Stimulated activated memory B cell treated with anti-CD40 and anti-IgM and Interleukin-4, amounts not matched to agents 10 μg/mL and 1 μg/mL and 100 μg/mL, for 72 hours (primary cell): ENCODE measurements around the gene PLEKHA4.
"Not testable (repeated sequence)": the region's sequence is repeated elsewhere in the genome, so short reads cannot be mapped to it uniquely, and the experiment has no call there.

Experiments
- ATAC-seq: fragments of 150-1000 bp; cut with Tn5 transposase; 2 replicates; pipeline ENCODE4 v1.10.0; 2021
- H3K27ac Mint-ChIP-seq: one replicate; pipeline ENCODE4 v1.8.0; 2022; ENCODE audit warnings: mild to moderate bottlenecking, mixed read lengths
- H3K27me3 Mint-ChIP-seq: one replicate; pipeline ENCODE4 v1.8.0; 2022; ENCODE audit warnings: mixed read lengths
- H3K36me3 Mint-ChIP-seq: one replicate; pipeline ENCODE4 v1.8.0; 2022; ENCODE audit warnings: mixed read lengths
- H3K4me1 Mint-ChIP-seq: one replicate; pipeline ENCODE4 v1.8.0; 2022; ENCODE audit warnings: mixed read lengths
- H3K4me3 Mint-ChIP-seq: one replicate; pipeline ENCODE4 v1.8.0; 2022; ENCODE audit warnings: mild to moderate bottlenecking, moderate library complexity, mixed read lengths
- H3K9me3 Mint-ChIP-seq: one replicate; pipeline ENCODE4 v1.8.0; 2022; ENCODE audit warnings: mixed read lengths

The PLEKHA4 gene

DNA sequence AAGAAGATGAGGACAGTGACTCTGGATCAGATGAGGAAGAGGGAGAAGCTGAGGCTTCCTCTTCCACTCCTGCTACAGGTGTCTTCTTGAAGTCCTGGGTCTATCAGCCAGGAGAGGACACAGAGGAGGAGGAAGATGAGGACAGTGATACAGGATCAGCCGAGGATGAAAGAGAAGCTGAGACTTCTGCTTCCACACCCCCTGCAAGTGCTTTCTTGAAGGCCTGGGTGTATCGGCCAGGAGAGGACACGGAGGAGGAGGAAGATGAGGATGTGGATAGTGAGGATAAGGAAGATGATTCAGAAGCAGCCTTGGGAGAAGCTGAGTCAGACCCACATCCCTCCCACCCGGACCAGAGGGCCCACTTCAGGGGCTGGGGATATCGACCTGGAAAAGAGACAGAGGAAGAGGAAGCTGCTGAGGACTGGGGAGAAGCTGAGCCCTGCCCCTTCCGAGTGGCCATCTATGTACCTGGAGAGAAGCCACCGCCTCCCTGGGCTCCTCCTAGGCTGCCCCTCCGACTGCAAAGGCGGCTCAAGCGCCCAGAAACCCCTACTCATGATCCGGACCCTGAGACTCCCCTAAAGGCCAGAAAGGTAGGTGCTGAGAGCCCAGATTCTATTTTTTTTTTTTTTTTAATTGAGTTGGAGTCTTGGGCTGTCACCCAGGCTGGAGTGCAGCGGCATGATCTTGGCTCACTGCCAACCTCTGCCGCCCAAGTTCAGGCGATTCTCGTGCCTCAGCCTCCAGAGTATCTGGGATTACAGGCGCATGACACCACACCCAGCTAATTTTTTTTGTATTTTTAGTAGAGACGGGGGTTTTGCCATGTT lies 6.1 kb upstream of the PLEKHA4 start:
- Mint-ChIP-seq H3K4me3 (peak overlapping the region; percentile 99), H3K27ac (peak overlapping the region; percentile 100), H3K36me3 (peaks cover 55% of the 10 kb centered on the region), H3K27me3 (no peaks in the 10 kb centered on the region), H3K9me3 (no peaks in the 10 kb centered on the region), H3K4me1 (peaks cover 39% of the 10 kb centered on the region)
- ATAC-seq, result no peak

DNA sequence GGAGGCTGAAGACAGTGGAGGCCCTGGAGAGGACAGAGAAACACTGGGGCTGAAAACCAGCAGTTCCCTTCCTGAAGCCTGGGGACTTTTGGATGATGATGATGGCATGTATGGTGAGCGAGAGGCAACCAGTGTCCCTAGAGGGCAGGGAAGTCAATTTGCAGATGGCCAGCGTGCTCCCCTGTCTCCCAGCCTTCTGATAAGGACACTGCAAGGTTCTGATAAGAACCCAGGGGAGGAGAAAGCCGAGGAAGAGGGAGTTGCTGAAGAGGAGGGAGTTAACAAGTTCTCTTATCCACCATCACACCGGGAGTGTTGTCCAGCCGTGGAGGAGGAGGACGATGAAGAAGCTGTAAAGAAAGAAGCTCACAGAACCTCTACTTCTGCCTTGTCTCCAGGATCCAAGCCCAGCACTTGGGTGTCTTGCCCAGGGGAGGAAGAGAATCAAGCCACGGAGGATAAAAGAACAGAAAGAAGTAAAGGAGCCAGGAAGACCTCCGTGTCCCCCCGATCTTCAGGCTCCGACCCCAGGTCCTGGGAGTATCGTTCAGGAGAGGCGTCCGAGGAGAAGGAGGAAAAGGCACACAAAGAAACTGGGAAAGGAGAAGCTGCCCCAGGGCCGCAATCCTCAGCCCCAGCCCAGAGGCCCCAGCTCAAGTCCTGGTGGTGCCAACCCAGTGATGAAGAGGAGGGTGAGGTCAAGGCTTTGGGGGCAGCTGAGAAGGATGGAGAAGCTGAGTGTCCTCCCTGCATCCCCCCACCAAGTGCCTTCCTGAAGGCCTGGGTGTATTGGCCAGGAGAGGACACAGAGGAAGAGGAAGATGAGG lies 5.3 kb upstream of the PLEKHA4 start:
- ATAC-seq, result no peak
- Mint-ChIP-seq H3K4me3 (peak overlapping the region; percentile 99), H3K27me3 (no peaks in the 10 kb centered on the region), H3K4me1 (peaks cover 41% of the 10 kb centered on the region), H3K27ac (peak overlapping the region; percentile 100), H3K9me3 (no peaks in the 10 kb centered on the region), H3K36me3 (peaks cover 54% of the 10 kb centered on the region)

DNA sequence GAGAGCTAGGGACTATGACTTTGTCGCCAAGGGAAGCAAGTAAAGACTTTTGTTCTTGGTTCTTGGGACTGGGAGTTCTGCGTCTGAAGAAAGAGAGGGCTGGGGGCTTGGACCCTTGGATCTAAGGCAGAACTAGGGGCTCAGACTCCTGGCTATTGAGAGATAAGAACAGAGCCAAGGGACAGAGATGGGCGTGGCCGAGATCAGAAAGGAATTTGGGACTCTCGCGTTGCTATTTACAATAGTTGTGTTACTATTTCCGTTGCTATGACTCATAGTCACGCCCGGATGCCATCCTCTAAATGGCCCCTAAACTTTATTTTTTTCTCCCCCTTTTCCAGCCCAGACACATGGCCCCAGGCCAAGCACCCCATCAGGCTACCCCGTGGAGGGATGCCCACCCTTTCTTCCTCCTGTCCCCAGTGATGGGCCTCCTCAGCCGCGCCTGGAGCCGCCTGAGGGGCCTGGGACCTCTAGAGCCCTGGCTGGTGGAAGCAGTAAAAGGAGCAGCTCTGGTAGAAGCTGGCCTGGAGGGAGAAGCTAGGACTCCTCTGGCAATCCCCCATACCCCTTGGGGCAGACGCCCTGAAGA lies 4.6 kb upstream of the PLEKHA4 start:
- ATAC-seq, result peak; percentile 69
- peak overlapping the region; percentile 99 for H3K4me3 Mint-ChIP-seq
- peak overlapping the region; percentile 100 for H3K27ac Mint-ChIP-seq
- no peaks in the 10 kb centered on the region for H3K9me3 Mint-ChIP-seq
- H3K36me3 Mint-ChIP-seq, result peaks cover 47% of the 10 kb centered on the region
- peaks cover 43% of the 10 kb centered on the region for H3K4me1 Mint-ChIP-seq
- H3K27me3 Mint-ChIP-seq, result peaks cover 6% of the 10 kb centered on the region

DNA sequence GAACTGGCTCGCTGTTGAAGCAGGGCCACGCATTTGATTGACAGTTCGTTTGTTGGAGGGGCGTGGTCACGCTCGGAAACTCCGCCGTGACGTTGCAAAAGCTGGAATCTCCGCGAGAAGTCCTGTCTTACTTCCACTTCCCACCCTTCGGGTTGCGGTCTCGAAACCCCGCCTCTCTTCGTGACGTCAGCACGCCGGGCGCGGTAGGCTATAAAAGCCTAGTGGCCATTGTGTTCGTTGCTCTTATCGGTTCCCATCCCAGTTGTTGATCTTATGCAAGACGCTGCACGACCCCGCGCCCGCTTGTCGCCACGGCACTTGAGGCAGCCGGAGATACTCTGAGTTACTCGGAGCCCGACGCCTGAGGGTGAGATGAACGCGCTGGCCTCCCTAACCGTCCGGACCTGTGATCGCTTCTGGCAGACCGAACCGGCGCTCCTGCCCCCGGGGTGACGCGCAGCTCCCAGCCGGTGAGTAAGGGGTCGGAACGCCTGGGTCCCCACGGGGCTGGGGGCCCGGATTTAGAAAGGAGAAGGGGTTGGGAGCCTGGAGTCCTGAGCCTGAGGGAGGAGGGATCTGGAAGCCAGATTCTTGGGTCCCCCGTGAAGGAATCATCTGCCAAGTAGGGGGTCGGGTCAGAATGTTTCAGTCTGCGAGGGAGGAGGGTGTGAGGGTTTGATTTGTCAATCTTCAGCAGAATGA lies 3.9 kb upstream of the PLEKHA4 start, which contains the start of gene PPP1R15A:
Gene PPP1R15A, plus strand, starts transcription at position 240 of the 702 bp plus-strand sequence. CDS start 813 bp downstream, outside the sequence.
- peak within 1 kb of the TSS; percentile 100 for H3K27ac Mint-ChIP-seq
- peak; percentile 72 for ATAC-seq
- peaks cover 13% of the 10 kb centered on the region for H3K27me3 Mint-ChIP-seq
- peak within 1 kb of the TSS; percentile 99 for H3K4me3 Mint-ChIP-seq
- peaks cover 43% of the 10 kb centered on the region for H3K36me3 Mint-ChIP-seq
- no peaks in the 10 kb centered on the region for H3K9me3 Mint-ChIP-seq
- peaks cover 38% of the 10 kb centered on the region for H3K4me1 Mint-ChIP-seq

DNA sequence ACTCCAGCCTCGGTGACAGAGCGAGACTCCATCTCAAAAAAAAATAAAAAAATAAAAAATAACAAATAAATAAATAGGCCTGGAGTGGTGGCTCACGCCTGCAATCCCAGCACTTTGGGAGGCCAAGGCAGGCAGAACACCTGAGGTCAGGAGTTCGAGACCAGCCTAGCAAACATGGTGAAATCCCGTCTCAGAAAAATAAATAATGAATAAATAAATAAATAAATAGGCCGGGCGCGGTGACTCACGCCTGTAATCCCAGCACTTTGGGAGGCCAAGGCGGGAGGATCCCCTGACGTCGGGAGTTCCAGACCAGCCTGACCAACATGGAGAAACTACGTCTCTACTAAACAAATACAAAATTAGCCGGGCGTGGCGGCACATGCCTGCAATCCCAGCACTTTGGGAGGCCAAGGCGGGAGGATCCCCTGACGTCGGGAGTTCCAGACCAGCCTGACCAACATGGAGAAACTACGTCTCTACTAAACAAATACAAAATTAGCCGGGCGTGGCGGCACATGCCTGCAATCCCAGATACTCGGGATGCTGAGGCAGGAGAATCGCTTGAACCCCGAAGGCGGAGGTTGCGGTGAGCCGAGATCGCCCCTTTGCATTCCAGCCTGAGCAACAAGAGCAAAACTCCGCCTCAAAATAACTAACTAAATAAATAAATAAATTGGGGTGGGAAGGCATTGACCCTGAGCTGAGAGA lies 3.2 kb upstream of the PLEKHA4 start:
- peaks cover 20% of the 10 kb centered on the region for H3K27me3 Mint-ChIP-seq
- peaks cover 40% of the 10 kb centered on the region for H3K4me1 Mint-ChIP-seq
- peak overlapping the region; percentile 99 for H3K4me3 Mint-ChIP-seq
- H3K36me3 Mint-ChIP-seq, result peaks cover 43% of the 10 kb centered on the region
- not testable (repeated sequence) for ATAC-seq, H3K9me3 Mint-ChIP-seq
- peak overlapping the region; percentile 100 for H3K27ac Mint-ChIP-seq

DNA sequence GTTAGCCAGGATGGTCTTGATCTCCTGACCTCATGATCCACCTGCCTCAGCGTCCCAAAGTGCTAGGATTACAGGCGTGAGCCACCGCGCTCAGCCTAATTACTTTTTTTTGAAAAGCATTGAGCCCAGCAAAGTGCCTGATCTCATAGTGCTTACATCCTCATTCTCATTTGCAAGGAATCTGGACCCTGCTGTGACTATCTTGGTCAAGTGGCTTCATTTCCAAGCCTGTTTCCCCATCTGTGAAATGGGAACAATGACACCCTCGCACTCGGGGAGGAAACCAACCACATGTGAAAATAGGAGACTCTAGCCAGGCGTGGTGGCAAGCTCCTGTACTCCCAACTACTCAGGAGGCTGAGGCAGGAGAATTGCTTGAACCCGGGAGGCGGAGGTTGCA lies 1.6 kb upstream of the PLEKHA4 start:
- no peak overlapping the region for H3K27ac Mint-ChIP-seq
- H3K27me3 Mint-ChIP-seq, result peaks cover 33% of the 10 kb centered on the region
- no peak for ATAC-seq
- H3K4me3 Mint-ChIP-seq, result no peak overlapping the region
- H3K9me3 Mint-ChIP-seq, result no peaks in the 10 kb centered on the region
- H3K36me3 Mint-ChIP-seq, result peaks cover 28% of the 10 kb centered on the region
- H3K4me1 Mint-ChIP-seq, result peaks cover 36% of the 10 kb centered on the region

DNA sequence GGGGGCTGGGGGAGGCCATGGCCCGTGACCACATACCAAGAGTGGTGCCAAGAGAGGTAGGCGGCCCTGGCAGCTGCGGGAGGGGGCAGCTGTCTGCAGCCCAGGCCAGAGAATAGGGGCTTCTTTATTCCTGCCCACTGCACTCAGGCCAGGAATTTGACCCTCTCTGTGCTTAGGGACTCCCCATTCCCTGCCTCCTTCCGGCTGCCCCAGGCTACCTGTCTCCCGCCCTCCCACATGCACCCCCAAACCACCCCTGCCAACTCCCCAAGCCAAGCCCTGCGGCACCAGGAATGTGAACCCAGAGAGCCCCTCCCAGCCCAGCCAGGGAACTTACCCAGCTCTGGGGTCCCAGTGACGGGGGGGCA lies 687 bp downstream of the PLEKHA4 start:
- H3K9me3 Mint-ChIP-seq, result no peaks in the 10 kb centered on the region
- H3K27me3 Mint-ChIP-seq, result peaks cover 34% of the 10 kb centered on the region
- H3K4me1 Mint-ChIP-seq, result peaks cover 20% of the 10 kb centered on the region
- peak overlapping the region; percentile 7 for H3K27ac Mint-ChIP-seq
- H3K36me3 Mint-ChIP-seq, result peaks cover 6% of the 10 kb centered on the region
- H3K4me3 Mint-ChIP-seq, result no peak overlapping the region
- ATAC-seq, result no peak

DNA sequence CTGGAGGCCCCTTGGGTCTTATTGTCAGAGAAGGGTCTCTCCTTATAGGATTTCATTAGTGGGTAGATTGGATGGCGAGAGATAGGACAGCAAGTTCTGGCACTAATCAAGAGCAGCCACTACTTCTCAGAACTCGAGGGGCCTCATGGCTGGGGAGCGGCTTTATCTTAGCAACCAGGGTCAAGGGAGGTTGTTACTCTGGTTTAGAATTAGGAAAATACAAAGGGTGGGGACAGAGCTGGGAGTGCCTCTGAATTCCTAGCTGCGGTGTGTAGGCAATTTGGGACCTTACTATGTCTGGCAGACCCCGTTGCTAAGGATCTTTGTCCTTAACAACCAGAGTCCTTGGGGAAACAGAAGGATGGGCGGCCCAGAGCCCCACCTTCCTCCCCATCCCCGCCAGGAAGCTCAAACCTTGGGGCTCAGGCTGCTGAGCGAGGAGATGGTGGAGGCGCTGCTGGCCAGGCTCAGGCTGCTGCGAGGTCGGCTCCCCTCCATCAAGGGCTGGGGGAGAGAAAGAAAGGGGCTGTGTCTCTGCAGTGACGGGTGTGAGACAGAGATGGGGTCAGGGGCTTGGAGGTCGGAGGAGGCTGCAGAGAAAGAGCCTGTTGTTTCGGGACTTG lies 1.2 kb downstream of the PLEKHA4 start:
- Mint-ChIP-seq H3K36me3 (peaks cover 1% of the 10 kb centered on the region), H3K27me3 (peaks cover 34% of the 10 kb centered on the region), H3K4me1 (peaks cover 20% of the 10 kb centered on the region), H3K9me3 (no peaks in the 10 kb centered on the region), H3K27ac (no peak overlapping the region), H3K4me3 (no peak overlapping the region)
- ATAC-seq, result no peak

DNA sequence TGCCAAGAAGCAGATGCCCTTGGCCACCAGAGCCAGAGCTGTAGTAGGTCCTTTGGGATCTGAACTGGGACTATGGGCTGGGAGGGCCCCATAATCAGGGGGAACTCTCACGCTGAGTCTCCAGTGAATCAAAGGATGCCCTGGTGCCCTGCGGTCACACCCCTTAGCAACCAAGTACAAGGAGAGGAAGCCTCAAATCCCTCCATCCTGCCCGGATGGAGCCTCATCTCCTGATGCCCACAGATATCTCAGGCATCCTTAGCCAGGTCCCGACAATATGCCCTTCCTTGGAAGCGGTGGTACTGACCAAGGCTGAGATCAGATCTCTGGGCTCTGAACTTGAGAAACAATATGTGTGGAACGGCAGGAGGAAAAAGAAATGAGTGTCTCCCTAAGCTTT lies 1.7 kb downstream of the PLEKHA4 start:
- Mint-ChIP-seq H3K4me3 (no peak overlapping the region), H3K4me1 (peaks cover 20% of the 10 kb centered on the region), H3K9me3 (no peaks in the 10 kb centered on the region), H3K36me3 (no peaks in the 10 kb centered on the region), H3K27ac (no peak overlapping the region), H3K27me3 (peaks cover 34% of the 10 kb centered on the region)
- no peak for ATAC-seq

DNA sequence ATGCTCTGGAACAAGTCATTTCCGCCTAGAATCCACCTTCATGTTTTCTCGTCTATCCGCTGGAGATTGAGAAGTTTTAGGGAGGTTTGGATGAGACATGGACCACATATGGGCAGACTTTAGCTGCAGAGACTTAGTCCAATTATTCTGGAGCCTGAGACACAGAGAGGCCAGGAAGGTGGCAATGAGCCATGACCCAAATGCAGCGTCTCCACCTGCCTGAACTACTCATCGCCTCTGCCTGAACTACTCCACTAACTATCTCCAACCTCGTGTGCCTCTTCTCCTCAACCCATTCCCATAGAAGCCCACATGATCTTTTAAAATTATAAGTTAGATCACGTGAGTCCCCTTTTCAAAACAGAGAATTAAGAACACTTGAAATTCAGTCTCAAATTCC lies 5.6 kb downstream of the PLEKHA4 start:
- Mint-ChIP-seq H3K36me3 (no peaks in the 10 kb centered on the region), H3K4me1 (peaks cover 20% of the 10 kb centered on the region), H3K27ac (no peak overlapping the region), H3K4me3 (no peak overlapping the region), H3K9me3 (no peaks in the 10 kb centered on the region), H3K27me3 (peaks cover 26% of the 10 kb centered on the region)
- no peak for ATAC-seq

DNA sequence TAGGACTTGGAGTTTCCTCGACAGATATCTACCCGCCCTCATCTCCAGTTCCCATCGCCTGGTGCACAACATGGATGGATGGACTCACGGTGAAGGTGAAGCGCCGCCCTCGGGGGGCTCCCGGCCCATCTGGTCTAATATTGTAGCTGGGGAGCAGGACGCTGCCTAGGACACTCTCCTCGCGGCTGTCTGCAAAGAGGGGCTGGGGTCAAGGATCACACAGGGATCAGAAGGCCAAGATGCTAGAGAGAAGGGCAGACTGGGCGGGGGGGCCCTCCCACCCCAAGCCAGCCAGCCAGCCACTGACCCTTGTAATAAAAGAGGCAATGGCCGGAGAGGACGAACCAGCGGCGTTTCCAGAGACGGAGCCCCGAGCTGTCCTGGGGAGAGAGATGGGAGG lies 7.1 kb downstream of the PLEKHA4 start:
- H3K4me3 Mint-ChIP-seq, result no peak overlapping the region
- H3K9me3 Mint-ChIP-seq, result no peaks in the 10 kb centered on the region
- H3K27ac Mint-ChIP-seq, result no peak overlapping the region
- H3K36me3 Mint-ChIP-seq, result no peaks in the 10 kb centered on the region
- H3K4me1 Mint-ChIP-seq, result peaks cover 13% of the 10 kb centered on the region
- peaks cover 11% of the 10 kb centered on the region for H3K27me3 Mint-ChIP-seq
- no peak for ATAC-seq

DNA sequence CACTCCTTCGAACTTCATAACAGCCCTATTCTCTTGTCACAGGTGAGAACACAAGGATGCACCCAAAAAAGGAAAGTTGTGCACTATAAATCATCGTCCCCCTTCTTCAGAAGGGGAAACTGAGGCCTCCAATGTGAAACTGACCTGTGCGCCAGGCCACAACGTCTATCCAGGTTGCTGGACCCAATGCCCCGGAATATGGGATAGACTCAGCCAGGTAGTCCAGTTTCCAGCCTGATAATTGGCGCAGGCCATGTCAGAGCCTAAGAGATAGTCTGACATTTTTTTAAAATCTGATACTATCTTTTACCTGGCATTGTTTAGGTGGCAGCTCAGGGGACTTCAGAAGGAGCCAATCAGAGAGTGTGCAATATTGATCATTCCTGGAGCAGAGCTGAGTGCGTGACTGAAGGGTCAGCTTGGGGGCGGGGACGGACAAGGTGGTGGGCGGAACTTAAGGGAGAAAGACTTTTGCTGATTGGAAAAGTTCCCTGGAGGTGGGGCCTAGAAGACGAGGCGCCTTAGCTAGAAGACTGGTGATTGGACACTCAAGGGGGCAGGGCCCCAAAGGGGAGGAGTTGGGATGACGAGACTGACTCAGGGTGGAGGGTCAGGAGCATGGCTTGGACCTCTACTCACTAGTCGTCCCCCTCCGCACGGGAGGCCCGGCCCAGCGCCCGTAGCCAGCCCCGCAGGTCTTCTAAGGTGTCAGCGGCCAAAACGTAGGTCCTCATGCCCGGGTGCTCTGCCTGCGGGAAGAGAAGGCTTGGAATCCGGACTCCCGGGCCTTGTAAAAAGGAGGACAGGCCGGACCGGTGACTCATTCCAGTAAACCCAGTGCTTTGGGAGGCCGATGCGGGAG lies 8.5 kb downstream of the PLEKHA4 start:
- Mint-ChIP-seq H3K4me3 (peak overlapping the region; percentile 84), H3K36me3 (no peaks in the 10 kb centered on the region), H3K4me1 (peaks cover 11% of the 10 kb centered on the region), H3K27me3 (no peaks in the 10 kb centered on the region), H3K9me3 (no peaks in the 10 kb centered on the region), H3K27ac (peak overlapping the region; percentile 75)
- peak; percentile 56 for ATAC-seq

DNA sequence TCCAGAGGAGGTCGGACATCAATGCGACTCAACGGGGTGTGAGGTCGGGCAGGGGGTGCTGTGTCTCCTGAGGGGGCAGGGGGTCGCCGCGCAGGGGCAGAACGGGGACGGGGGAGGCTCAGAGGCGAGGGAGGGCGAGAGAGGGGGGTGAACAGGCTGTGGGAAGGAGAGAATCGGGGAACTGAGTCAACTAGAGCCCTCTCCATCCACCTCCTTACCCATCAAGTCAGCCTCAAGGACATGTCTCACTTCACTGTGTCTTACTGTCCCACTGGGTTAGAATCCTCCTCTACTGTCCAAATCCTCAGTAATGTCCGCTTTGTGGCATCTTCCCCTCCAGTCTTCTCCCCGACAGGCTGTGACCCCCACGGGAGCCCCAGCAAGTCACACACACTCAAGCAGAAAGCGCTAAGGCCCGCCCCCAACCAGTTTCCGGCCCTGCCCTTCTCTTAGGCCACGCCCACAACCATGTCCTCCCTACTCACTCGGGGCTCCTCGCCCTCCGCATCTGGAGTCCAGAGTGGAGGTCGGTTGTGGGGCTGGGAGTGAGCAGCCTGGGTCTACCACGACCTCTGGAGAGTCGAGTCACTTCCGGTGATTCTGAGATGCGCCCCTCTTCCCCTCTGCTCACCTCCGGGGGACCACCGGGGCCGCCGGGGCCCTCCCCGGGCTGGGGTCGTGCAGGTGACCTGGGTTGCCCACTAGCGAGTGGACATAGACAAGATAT lies 9.3 kb downstream of the PLEKHA4 start:
- peak overlapping the region; percentile 84 for H3K4me3 Mint-ChIP-seq
- H3K27ac Mint-ChIP-seq, result peak overlapping the region; percentile 75
- H3K27me3 Mint-ChIP-seq, result no peaks in the 10 kb centered on the region
- H3K36me3 Mint-ChIP-seq, result no peaks in the 10 kb centered on the region
- H3K4me1 Mint-ChIP-seq, result peaks cover 11% of the 10 kb centered on the region
- H3K9me3 Mint-ChIP-seq, result no peaks in the 10 kb centered on the region
- ATAC-seq, result peak; percentile 86
